ENCODE results near the gene PLCH1. TPM values are rescaled to one million over a fixed set of nuclear protein-coding genes. Genes with fewer than 3 reads are reported as not detected.

The PLCH1 gene
- total and polyA plus RNA-seq, 10 of the 15 experiments (the other 5 are each of a cell fraction or from before 2014, with no cell fraction given): 0.03 to 0.22 (median 0.04) TPM; not detected in 5

- TF ChIP-seq TCF3 (IDR thresholded peaks at IDR 0.05; ENCODE audit: borderline replicate concordance, insufficient read depth, low read depth, low read length) (no peak), SREBF2 (IDR thresholded peaks at IDR 0.05; ENCODE audit: low read length) (no peak), CBX3 (IDR thresholded peaks at IDR 0.05; ENCODE audit: borderline replicate concordance, low read depth) (no peak), SPI1 (IDR thresholded peaks at IDR 0.05; ENCODE audit: borderline replicate concordance, insufficient read depth, low read depth, low read length) (no peak), EP300 (IDR thresholded peaks at IDR 0.05; ENCODE audit: borderline replicate concordance in 1 of 2, control insufficient read depth in 1 of 2, low read depth in 2 of 2, low read length in 2 of 2) (no peak), ZNF217 (IDR thresholded peaks at IDR 0.05) (no peak)
These were observed 337.5 kb downstream of the PLCH1 start (continued) for GRCh38 chr3:155407331-155407730.

- Histone ChIP-seq H4K20me1 (ENCODE audit: control insufficient read depth, insufficient read depth) (no peaks in the 10 kb centered on the region), H3K27me3 (replicated peaks in 1 of 2; ENCODE audit: control insufficient read depth in 2 of 2, insufficient read depth in 2 of 2, low read length in 1 of 2) (no peaks in the 10 kb centered on the region), H3K9me3 (replicated peaks; ENCODE audit: control insufficient read depth, insufficient read depth, low read length) (no peaks in the 10 kb centered on the region), H3K27ac (ENCODE audit: control insufficient read depth, insufficient read depth) (no peak overlapping the region), H3K9ac (ENCODE audit: control insufficient read depth, insufficient read depth, low read length) (no peak overlapping the region), H3K79me2 (ENCODE audit: control insufficient read depth, insufficient read depth, low read length) (no peaks in the 10 kb centered on the region), H2AFZ (ENCODE audit: control insufficient read depth, low read depth, low read length) (no peak overlapping the region), H3K4me1 (ENCODE audit: control insufficient read depth, insufficient read depth, low read length) (no peaks in the 10 kb centered on the region), H3K36me3 (ENCODE audit: control insufficient read depth in 2 of 2, insufficient read depth in 2 of 2, low read length in 1 of 2) (no peaks in the 10 kb centered on the region), H3K4me3 (no peak overlapping the region), H3K4me2 (ENCODE audit: control insufficient read depth, insufficient read depth) (no peak overlapping the region)
- in situ Hi-C loops (cut with MboI) (no loop called here), intact Hi-C loops (cut with micrococcal nuclease; ENCODE audit: unreplicated experiment) (no loop called here)
- no peak for DNase-seq (ENCODE audit: low read depth, low spot score)
- 0% methylated on average over 1 of the region's 1 CpG for WGBS (ENCODE audit: insufficient coverage, insufficient replicate concordance, low lambda C conversion rate, missing lambda C conversion rate)
- CTCF ChIA-PET: no interaction called here
- no peak for FAIRE-seq
- RAD21 ChIA-PET (ENCODE audit: unreplicated experiment): no interaction called here
- SMC1A ChIA-PET (ENCODE audit: uncharacterized antibody, unreplicated experiment): interaction anchor here (1.9 kb wide), 1 partner anchor 13 kb away, joined by 8 read pairs; no protein-coding TSS in a partner anchor
- no TSS peak for BruUV-seq (replicated peaks)
- POLR2A ChIA-PET: no interaction called here
- ATAC-seq: no peak
- TF ChIP-seq TAF1 (IDR thresholded peaks at IDR 0.05; ENCODE audit: borderline replicate concordance, low read depth, low read length) (no peak), ZZZ3 (IDR thresholded peaks at IDR 0.05; ENCODE audit: control insufficient read depth, insufficient read length, low read depth) (no peak), RFX5 (IDR thresholded peaks at IDR 0.05; ENCODE audit: low read depth, low read length) (no peak), POLR2AphosphoS2 (IDR thresholded peaks at IDR 0.05; ENCODE audit: low read depth, low read length) (no peak), ZNF384 (IDR thresholded peaks at IDR 0.05; ENCODE audit: borderline replicate concordance, low read depth, low read length) (no peak), MYB (IDR thresholded peaks at IDR 0.05; ENCODE audit: borderline replicate concordance, low read depth, low read length) (no peak), REST (IDR thresholded peaks at IDR 0.05; ENCODE audit: low read depth, low read length) (no peak), NFIC (IDR thresholded peaks at IDR 0.05; ENCODE audit: low read depth, low read length) (no peak), STAT1 (conservative IDR thresholded peaks at IDR 0.05) (no peak), ZNF217 (IDR thresholded peaks at IDR 0.05) (no peak), ZSCAN29 (IDR thresholded peaks at IDR 0.05) (no peak), NFXL1 (IDR thresholded peaks at IDR 0.05; ENCODE audit: borderline replicate concordance) (no peak), BCL3 (IDR thresholded peaks at IDR 0.05; ENCODE audit: borderline replicate concordance, insufficient read depth, low read depth, low read length, poor library complexity, severe bottlenecking) (no peak), BRCA1 (IDR thresholded peaks at IDR 0.05; ENCODE audit: low read depth, low read length) (no peak), EP300 (IDR thresholded peaks at IDR 0.05; ENCODE audit: borderline replicate concordance in 1 of 2, control insufficient read depth in 1 of 2, low read depth in 2 of 2, low read length in 2 of 2) (no peak), MTA2 (IDR thresholded peaks at IDR 0.05; ENCODE audit: low read depth) (no peak)
These were observed 340.4 kb downstream of the PLCH1 start for GRCh38 chr3:155404486-155404885.
